Ishikawa (cell line): ENCODE measurements around the gene SLC26A2.

Experiments used
- CEBPB ChIP-seq: IDR thresholded peaks from 2 replicates; pipeline ENCODE4 v1.6.1; 2012
- CREB1 ChIP-seq: IDR thresholded peaks from 2 replicates; pipeline ENCODE4 v1.6.1; 2012; ENCODE audit warnings: low read depth
- EGR1 ChIP-seq: IDR thresholded peaks from 2 replicates; pipeline ENCODE4 v1.6.1; 2012
- EP300 ChIP-seq: IDR thresholded peaks from 2 replicates; pipeline ENCODE4 v1.6.1; 2012; ENCODE audit warnings: borderline replicate concordance
- FOXM1 ChIP-seq: IDR thresholded peaks from 2 replicates; pipeline ENCODE4 v1.6.1; 2012; ENCODE audit warnings: low read depth, borderline replicate concordance
- NFIC ChIP-seq: IDR thresholded peaks from 2 replicates; pipeline ENCODE4 v1.6.1; 2012
- RAD21 ChIP-seq: IDR thresholded peaks from 2 replicates; pipeline ENCODE4 v1.6.1; 2012; ENCODE audit warnings: low read depth
- TAF1 ChIP-seq: IDR thresholded peaks from 2 replicates; pipeline ENCODE4 v1.6.1; 2012; ENCODE audit warnings: low read depth, mild to moderate bottlenecking
- TCF12 ChIP-seq: IDR thresholded peaks from 2 replicates; pipeline ENCODE4 v1.6.1; 2012; ENCODE audit warnings: low read depth
- YY1 ChIP-seq: IDR thresholded peaks from 2 replicates; pipeline ENCODE4 v1.6.1; 2012; ENCODE audit warnings: low read depth
- TF ChIP-seq, protein P1 (sequence below): IDR thresholded peaks from 2 replicates; pipeline ENCODE4 v1.6.1; 2012
- TF ChIP-seq, protein P2 (sequence below): IDR thresholded peaks from 2 replicates; pipeline ENCODE4 v1.6.1; 2012
- TF ChIP-seq, protein P3 (sequence below): IDR thresholded peaks from 2 replicates; pipeline ENCODE4 v1.6.1; 2012; ENCODE audit warnings: low read depth, mild to moderate bottlenecking

DNA sequence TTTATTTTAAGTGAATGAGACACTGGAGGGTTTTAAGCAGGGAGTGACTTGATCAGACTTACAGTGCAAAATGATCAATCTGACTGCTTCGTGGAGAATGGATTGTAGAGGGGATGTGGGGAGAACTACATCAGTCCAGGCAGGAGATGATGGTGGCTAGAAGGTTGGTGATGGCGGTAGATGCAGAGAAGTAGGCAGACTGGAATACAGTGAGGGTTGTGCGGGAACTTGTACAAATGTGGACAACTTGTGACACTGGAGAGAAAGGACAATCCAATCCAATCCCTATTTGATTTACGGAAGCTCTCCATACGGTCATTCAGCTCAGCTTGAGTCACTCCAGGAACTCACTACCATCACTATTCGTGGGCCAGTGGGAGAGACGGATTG, 39.3 kb downstream of the SLC26A2 start:
- no peak for TF ChIP-seq CEBPB
- TF ChIP-seq, protein P1, sequence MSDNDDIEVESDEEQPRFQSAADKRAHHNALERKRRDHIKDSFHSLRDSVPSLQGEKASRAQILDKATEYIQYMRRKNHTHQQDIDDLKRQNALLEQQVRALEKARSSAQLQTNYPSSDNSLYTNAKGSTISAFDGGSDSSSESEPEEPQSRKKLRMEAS = no peak
- TF ChIP-seq TCF12 = no peak
- TF ChIP-seq, protein P2, sequence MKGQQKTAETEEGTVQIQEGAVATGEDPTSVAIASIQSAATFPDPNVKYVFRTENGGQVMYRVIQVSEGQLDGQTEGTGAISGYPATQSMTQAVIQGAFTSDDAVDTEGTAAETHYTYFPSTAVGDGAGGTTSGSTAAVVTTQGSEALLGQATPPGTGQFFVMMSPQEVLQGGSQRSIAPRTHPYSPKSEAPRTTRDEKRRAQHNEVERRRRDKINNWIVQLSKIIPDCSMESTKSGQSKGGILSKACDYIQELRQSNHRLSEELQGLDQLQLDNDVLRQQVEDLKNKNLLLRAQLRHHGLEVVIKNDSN = no peak
- no peak for TF ChIP-seq FOXM1
- TF ChIP-seq EP300 = no peak
- TF ChIP-seq, protein P3, sequence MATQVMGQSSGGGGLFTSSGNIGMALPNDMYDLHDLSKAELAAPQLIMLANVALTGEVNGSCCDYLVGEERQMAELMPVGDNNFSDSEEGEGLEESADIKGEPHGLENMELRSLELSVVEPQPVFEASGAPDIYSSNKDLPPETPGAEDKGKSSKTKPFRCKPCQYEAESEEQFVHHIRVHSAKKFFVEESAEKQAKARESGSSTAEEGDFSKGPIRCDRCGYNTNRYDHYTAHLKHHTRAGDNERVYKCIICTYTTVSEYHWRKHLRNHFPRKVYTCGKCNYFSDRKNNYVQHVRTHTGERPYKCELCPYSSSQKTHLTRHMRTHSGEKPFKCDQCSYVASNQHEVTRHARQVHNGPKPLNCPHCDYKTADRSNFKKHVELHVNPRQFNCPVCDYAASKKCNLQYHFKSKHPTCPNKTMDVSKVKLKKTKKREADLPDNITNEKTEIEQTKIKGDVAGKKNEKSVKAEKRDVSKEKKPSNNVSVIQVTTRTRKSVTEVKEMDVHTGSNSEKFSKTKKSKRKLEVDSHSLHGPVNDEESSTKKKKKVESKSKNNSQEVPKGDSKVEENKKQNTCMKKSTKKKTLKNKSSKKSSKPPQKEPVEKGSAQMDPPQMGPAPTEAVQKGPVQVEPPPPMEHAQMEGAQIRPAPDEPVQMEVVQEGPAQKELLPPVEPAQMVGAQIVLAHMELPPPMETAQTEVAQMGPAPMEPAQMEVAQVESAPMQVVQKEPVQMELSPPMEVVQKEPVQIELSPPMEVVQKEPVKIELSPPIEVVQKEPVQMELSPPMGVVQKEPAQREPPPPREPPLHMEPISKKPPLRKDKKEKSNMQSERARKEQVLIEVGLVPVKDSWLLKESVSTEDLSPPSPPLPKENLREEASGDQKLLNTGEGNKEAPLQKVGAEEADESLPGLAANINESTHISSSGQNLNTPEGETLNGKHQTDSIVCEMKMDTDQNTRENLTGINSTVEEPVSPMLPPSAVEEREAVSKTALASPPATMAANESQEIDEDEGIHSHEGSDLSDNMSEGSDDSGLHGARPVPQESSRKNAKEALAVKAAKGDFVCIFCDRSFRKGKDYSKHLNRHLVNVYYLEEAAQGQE = no peak
- no peak for TF ChIP-seq CREB1
- TF ChIP-seq RAD21 = no peak
- TF ChIP-seq YY1 = no peak
- no peak for TF ChIP-seq EGR1
- TF ChIP-seq TAF1 = no peak
- no peak for TF ChIP-seq NFIC
